AG04450 (cell line): ENCODE results near the gene SLC18A2. TPM values are rescaled to one million over a fixed set of nuclear protein-coding genes. Genes with fewer than 3 reads are reported as not detected.
"Not testable (repeated sequence)": the region's sequence is repeated elsewhere in the genome, so short reads cannot be mapped to it uniquely, and the experiment has no call there.

Experiments used
- CTCF ChIA-PET: fragments of 300-600, 350-600 bp; formaldehyde crosslinking; extraction: SDS; loops from one replicate; lab custom pipeline; 2022; ENCODE audit warnings: antibody characterized with exemption, inconsistent platforms; lab: Charles Lee
- POLR2A ChIA-PET: fragments of 350-600 bp; formaldehyde crosslinking; extraction: SDS; loops from one replicate; lab custom pipeline; 2021; ENCODE audit warnings: antibody characterized with exemption, inconsistent platforms; lab: Yijun Ruan, JAX
- DNase-seq: peaks from one replicate; pipeline ENCODE4 v3.0.0-alpha.2; 2011; ENCODE audit warnings: low read depth, low spot score
- H3K27ac ChIP-seq: one replicate; pipeline ENCODE4 v1.5.1; 2012; ENCODE audit warnings: low read depth, low read length, control low read depth
- H3K27me3 ChIP-seq: one replicate; pipeline ENCODE4 v1.6.0; 2012; ENCODE audit warnings: low read length; ENCODE audit not compliant: control insufficient read depth, insufficient read depth
- H3K4me3 ChIP-seq: 2 replicates; pipeline ENCODE4 v1.5.1; 2011; ENCODE audit warnings: mild to moderate bottlenecking, low read depth, low read length, control low read depth
- H3K9me3 ChIP-seq: 2 replicates; pipeline ENCODE4 v1.5.1; 2012; ENCODE audit warnings: low read length; ENCODE audit not compliant: control insufficient read depth, insufficient read depth
- CTCF ChIP-seq: IDR thresholded peaks from 2 replicates; pipeline ENCODE4 v1.5.1; 2011; ENCODE audit warnings: low read depth, low read length, control low read depth, inconsistent platforms
- polyA plus RNA-seq: library from polyadenylated mRNA; depleted of rRNA; stranded (reverse); fragments of >200 nt; gene quantifications from 2 replicates; pipeline ENCODE4 v1.2.3, GENCODE V29; 2011

The SLC18A2 gene
- polyA plus RNA-seq, 1 experiment, result 0.01 TPM

GRCh38 chr10:117294039-117294645 lies 53.2 kb downstream of the SLC18A2 start:
- Histone ChIP-seq H3K27me3 (no peaks in the 10 kb centered on the region), H3K4me3 (no peak overlapping the region), H3K27ac (no peak overlapping the region), H3K9me3 (no peaks in the 10 kb centered on the region)
- ChIA-PET POLR2A (interaction anchor here (0.7 kb wide), 1 partner anchor 978 kb away, joined by 3 read pairs; no protein-coding TSS in a partner anchor), CTCF (interaction anchor here (1.0 to 1.5 kb wide), 3 partner anchors 32 to 78 kb away, joined by 3 to 4 read pairs (median 3); no protein-coding TSS in a partner anchor)
- TF ChIP-seq CTCF, result no peak
- DNase-seq, result no peak

GRCh38 chr10:117294735-117295134 lies 53.8 kb downstream of the SLC18A2 start:
- CTCF ChIA-PET, result interaction anchor here (1.0 to 1.5 kb wide), 3 partner anchors 24 to 77 kb away, joined by 3 to 4 read pairs (median 3); no protein-coding TSS in a partner anchor
- H3K9me3 ChIP-seq, result no peaks in the 10 kb centered on the region
- TF ChIP-seq CTCF, result no peak
- H3K27me3 ChIP-seq, result no peaks in the 10 kb centered on the region
- no peak overlapping the region for H3K27ac ChIP-seq
- POLR2A ChIA-PET, result interaction anchor here (0.7 kb wide), 1 partner anchor 978 kb away, joined by 3 read pairs; no protein-coding TSS in a partner anchor
- no peak for DNase-seq
- H3K4me3 ChIP-seq, result no peak overlapping the region

- H3K4me3 ChIP-seq, result no peak overlapping the region
- H3K9me3 ChIP-seq, result no peaks in the 10 kb centered on the region
- ChIA-PET POLR2A (no interaction called here), CTCF (interaction anchor here (1.4 kb wide), 1 partner anchor 21 kb away, joined by 10 read pairs; no protein-coding TSS in a partner anchor)
- TF ChIP-seq CTCF, result no peak
- no peak overlapping the region for H3K27ac ChIP-seq
- H3K27me3 ChIP-seq, result no peaks in the 10 kb centered on the region
- DNase-seq, result no peak
Measured at GRCh38 chr10:117298219-117298618, 57.3 kb downstream of the SLC18A2 start.

- CTCF ChIA-PET, result interaction anchor here (1.4 kb wide), 2 partner anchors 20 to 82 kb away, joined by 3 to 10 read pairs; no protein-coding TSS in a partner anchor
- no peak overlapping the region for H3K4me3 ChIP-seq
- POLR2A ChIA-PET, result no interaction called here
- no peaks in the 10 kb centered on the region for H3K9me3 ChIP-seq
- DNase-seq, result no peak
- no peak overlapping the region for H3K27ac ChIP-seq
- H3K27me3 ChIP-seq, result no peaks in the 10 kb centered on the region
- no peak for TF ChIP-seq CTCF
Measured at GRCh38 chr10:117299435-117299834, 58.5 kb downstream of the SLC18A2 start.

GRCh38 chr10:117300671-117301070 lies 59.8 kb downstream of the SLC18A2 start:
- ChIA-PET CTCF (interaction anchor here (1.4 to 2.5 kb wide), 3 partner anchors 17 to 83 kb away, joined by 3 to 10 read pairs (median 9); no protein-coding TSS in a partner anchor), POLR2A (no interaction called here)
- no peaks in the 10 kb centered on the region for H3K27me3 ChIP-seq
- H3K9me3 ChIP-seq, result no peaks in the 10 kb centered on the region
- TF ChIP-seq CTCF, result no peak
- H3K4me3 ChIP-seq, result no peak overlapping the region
- no peak overlapping the region for H3K27ac ChIP-seq
- no peak for DNase-seq

GRCh38 chr10:117303451-117303850 lies 62.5 kb downstream of the SLC18A2 start:
- H3K9me3 ChIP-seq, H3K27ac ChIP-seq, H3K27me3 ChIP-seq, DNase-seq, POLR2A ChIA-PET, CTCF ChIA-PET, H3K4me3 ChIP-seq: not testable (repeated sequence)
